NCI-H146 treated with DMSO at 0.1 percent for 48 hours (cell line): ENCODE results near the gene ARID3C.

ENCODE experiments used
- DNase-seq: peaks from one replicate; lab custom pipeline; 2025; ENCODE audit not compliant: unreplicated experiment; lab: John Stamatoyannopoulos, UW

Gene ARID3C

GRCh38 chr9:34599546-34599945 is 29.3 kb downstream of the ARID3C start:
- no peak for DNase-seq

- DNase-seq, result no peak
Measured at GRCh38 chr9:34594177-34594576, 34.7 kb downstream of the ARID3C start.

GRCh38 chr9:34592895-34593601 is 35.8 kb downstream of the ARID3C start:
- peak; percentile 17 for DNase-seq

- DNase-seq, result no peak
Measured at GRCh38 chr9:34591917-34592866, 36.7 kb downstream of the ARID3C start.

- DNase-seq, result peak; percentile 44
Measured at GRCh38 chr9:34591248-34591916, 37.5 kb downstream of the ARID3C start.

GRCh38 chr9:34590381-34591247 is 38.3 kb downstream of the ARID3C start:
- no peak for DNase-seq

GRCh38 chr9:34589636-34590380 is 39.1 kb downstream of the ARID3C start, which contains the start of gene CNTFR:
Gene CNTFR, minus strand, starts transcription at chr9:34589724. Its CDS starts 20,743 bp downstream, at chr9:34568981.
- peak; percentile 28 for DNase-seq

GRCh38 chr9:34588671-34589635 is 39.9 kb downstream of the ARID3C start:
- no peak for DNase-seq

GRCh38 chr9:34587271-34587670 is 41.6 kb downstream of the ARID3C start:
- DNase-seq, result no peak

GRCh38 chr9:34585946-34586669 is 42.8 kb downstream of the ARID3C start:
- no peak for DNase-seq

- DNase-seq, result no peak
Measured at GRCh38 chr9:34584970-34585369, 43.9 kb downstream of the ARID3C start.

- peak; percentile 11 for DNase-seq
Measured at GRCh38 chr9:34582787-34583186, 46.1 kb downstream of the ARID3C start.

- DNase-seq, result no peak
Measured at GRCh38 chr9:34581318-34581717, 47.5 kb downstream of the ARID3C start.

GRCh38 chr9:34580358-34580757 is 48.5 kb downstream of the ARID3C start:
- no peak for DNase-seq

- no peak for DNase-seq
Measured at GRCh38 chr9:34579808-34580163, 49.1 kb downstream of the ARID3C start.

- no peak for DNase-seq
Measured at GRCh38 chr9:34579104-34579807, 49.6 kb downstream of the ARID3C start.
